HG03439 (cell line): ENCODE measurements around the gene STH.

Source experiments
- ATAC-seq: cut with Tn5 transposase; IDR thresholded peaks from one replicate; pipeline ENCODE4 v1.9.1; 2021; ENCODE audit warnings: mild to moderate bottlenecking, moderate library complexity; ENCODE audit not compliant: unreplicated experiment

The STH gene

DNA sequence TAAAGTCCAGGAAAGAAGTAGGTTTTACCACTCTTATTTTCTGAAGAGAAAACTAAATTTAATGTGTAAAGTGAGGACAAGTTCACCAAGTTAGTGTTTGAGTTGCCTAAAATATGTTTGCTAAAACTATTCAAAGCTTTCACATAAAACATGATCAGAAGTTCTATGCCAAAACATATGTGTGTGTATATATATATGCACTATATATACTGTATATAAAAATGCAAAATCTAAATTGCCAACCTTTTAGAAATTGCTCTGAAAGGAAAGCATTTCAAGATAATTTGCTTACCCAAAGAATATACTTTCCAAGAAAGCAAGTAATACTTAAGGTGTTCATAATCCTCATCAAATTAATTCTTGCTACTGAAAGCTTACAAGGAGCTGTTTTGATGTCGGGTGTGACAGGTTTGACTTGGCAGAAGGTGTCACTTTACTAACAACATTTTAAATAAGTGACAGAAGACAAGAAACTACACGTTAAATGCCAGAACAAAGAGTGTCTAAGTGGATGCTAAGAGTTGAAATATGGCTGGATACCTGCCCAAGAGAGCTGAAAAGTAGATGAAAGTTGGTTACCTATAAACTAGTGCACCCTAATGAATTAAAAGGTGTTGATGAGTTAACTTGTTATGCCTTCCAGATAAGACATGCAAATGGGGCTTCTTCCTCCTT, 32.3 kb upstream of the STH start:
- no peak for ATAC-seq

DNA sequence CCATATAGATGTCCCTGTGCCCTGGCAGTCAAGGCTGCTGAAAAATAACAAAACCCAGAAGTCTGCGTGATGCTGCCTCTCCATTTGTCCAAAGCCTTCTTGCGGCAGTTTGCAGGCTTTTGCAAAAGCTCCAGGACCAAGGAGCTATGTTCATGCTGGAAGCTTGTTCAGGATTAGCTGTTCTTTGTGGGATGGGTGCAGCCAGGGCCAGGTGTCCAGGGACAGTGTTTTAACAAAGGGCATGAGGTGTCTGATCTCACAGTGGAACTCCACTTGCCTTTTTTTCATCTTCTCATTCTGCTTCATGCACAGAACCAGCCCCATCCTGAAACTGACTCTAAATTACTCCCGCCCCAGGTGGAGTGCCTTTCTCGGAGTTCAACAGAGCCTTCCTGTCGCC, 31.7 kb upstream of the STH start:
- ATAC-seq = no peak

DNA sequence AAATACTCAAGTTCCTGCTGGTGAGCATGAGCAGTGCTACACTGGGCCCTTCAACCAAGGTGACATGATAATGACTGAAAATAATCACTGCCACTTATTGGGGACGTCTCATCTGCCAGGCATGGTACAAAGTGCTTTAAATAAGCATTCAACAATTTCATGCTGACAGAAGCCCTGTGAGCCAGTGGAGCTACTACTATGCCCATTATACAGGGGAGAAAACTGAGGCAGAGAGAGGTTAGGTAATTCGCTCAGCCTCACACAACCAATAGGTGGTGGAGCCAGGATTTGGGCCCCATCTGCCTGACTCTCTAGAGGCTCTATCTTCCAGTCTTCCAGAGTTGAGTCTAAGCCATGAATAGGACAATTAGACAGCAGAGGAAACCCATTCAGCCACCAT, 30.3 kb upstream of the STH start:
- no peak for ATAC-seq

DNA sequence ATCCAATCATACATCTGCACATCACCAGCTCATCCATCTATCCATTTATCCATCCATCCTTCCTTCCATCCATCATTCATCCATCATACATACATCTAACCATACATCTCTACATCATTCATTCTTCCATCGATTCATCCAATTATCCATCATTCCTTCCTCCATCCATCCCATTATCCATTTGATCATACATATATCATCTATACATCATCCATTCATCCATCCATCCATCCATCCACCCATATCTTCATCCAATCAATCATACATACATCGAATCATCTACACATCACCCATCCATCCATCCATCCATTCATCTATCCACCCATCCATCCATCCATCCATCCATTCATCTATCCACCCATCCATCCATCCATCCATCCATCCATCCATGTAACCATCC, 29.3 kb upstream of the STH start:
- no peak for ATAC-seq

DNA sequence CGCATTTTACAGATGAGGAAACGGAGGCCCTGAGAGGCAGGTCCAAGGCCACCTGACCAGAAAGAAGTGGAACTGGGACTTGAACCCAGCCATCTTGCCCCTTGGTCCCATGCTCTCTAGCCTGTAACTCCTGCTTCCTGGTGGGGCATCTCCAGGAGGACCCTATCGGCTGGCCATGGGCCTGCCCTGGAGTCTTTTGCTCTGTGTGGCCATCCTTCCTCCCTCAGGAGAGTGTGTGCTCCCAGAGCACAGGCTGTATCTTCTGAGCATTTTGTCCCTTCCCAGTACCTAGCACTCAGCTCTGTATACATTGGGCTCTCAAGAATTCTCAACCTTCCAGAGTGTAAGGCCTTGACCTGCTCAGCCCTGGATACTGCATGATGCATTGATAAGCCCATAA, 28.4 kb upstream of the STH start:
- no peak for ATAC-seq

DNA sequence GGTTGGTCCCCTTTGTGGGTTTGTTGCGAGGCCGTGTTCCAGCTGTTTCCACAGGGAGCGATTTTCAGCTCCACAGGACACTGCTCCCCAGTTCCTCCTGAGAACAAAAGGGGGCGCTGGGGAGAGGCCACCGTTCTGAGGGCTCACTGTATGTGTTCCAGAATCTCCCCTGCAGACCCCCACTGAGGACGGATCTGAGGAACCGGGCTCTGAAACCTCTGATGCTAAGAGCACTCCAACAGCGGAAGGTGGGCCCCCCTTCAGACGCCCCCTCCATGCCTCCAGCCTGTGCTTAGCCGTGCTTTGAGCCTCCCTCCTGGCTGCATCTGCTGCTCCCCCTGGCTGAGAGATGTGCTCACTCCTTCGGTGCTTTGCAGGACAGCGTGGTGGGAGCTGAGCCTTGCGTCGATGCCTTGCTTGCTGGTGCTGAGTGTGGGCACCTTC, 27.3 kb upstream of the STH start:
- ATAC-seq = no peak

DNA sequence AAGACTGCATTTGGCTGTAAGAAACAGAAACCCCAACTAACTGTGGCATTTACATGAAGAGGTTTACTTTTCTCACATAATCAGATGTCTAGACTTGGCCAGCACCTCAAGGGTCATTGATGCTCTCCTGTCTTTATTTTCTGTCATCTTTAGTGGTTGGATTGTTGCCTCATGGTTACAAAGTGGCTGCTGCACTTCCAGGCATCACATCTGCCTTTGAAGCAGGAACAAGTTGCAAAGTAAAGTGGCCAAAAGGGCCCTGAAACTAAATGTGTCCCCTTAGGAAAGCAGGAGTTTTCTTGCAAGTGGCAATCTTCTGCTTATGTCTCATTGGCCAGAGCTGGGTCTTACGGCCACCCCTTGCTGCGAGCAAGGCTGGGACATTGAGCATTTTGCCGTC, 26.5 kb upstream of the STH start:
- no peak for ATAC-seq

DNA sequence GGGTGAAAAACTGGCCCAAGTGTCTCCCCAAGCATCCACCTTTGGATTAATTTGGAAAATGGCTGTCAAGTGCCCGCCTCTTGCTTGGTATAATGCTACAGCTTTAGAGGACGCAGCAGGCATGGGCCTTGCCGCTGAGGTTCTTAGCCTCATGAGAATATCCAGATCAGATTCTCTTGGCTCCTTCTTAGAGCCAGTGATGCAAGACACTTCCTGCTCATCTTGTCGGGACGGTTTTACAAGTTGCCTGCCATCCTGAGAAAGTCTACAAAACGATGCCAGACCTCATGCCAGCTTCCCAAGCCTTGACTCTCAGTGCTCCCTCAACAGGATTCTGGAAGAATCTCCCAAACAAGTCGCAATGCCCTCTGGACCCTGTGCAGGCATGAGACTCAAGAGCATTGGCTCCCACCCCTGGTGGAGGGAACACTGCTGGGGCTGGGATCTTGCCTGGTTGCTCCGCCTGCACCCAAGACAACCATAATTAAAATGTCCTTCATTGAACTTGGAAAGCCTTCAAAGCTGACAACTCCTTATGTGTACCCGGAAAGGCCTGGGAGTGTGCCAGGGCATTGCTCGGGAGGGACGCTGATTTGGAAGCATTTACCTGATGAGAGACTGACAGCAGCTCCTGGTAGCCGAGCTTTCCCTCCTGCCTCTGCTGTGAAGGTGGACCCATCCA, 25.8 kb upstream of the STH start:
- ATAC-seq = no peak

DNA sequence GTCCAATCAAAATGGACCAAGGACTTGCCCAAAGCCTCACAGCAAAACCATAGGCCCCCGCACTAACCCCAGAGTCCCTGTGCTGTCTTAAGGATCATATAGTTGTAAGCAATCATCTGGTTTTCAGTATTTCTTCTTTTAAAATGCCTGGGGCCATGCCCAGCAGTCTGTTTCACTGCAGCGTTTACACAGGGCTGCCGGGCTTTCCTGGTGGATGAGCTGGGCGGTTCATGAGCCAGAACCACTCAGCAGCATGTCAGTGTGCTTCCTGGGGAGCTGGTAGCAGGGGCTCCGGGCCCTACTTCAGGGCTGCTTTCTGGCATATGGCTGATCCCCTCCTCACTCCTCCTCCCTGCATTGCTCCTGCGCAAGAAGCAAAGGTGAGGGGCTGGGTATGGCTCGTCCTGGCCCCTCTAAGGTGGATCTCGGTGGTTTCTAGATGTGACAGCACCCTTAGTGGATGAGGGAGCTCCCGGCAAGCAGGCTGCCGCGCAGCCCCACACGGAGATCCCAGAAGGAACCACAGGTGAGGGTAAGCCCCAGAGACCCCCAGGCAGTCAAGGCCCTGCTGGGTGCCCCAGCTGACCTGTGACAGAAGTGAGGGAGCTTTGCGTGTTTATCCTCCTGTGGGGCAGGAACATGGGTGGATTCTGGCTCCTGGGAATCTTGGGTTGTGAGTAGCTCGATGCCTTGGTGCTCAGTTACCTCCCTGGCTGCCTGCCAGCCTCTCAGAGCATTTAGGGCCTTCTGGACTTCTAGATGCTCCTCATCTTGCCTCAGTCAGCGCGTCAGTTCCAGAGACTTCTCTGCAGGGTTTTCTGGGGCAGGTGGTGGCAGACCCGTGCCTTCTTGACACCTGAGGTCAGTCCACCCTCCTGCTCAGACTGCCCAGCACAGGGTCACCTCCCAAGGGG, 24.8 kb upstream of the STH start:
- no peak for ATAC-seq

DNA sequence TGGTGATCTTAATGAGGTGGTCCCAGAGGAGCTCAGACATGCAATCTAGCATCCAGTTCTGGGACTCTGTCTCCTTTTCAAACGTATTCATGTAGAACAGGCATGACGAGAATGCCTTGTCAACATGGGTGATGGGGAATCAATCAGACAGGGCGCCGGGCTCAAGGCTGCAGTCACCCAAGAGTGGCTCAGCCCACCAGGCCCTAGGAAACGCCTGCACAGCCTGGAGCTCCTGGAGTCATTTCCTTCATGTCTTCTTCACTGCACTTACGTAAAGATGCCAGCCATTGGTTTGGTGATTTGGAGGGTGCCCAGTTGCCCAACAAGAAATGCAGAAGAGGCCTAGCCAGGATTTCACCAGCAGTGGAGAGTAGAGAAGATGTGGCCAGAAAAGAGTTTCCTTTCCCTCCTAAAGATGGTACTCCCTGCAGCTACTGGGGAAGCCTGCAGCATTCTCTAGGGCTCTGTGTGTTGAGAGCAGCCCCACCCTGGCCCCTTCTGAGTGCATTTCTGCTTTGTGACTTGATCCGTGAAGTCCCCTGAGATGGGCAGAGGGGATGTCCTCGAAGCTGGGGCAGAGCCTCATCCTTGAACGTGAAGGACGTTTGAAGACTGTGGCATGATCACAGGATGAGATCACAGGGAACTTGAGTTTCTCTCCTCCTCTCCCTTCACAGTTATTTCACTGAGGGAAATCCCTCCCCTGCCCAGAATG, 24.0 kb upstream of the STH start:
- no peak for ATAC-seq

DNA sequence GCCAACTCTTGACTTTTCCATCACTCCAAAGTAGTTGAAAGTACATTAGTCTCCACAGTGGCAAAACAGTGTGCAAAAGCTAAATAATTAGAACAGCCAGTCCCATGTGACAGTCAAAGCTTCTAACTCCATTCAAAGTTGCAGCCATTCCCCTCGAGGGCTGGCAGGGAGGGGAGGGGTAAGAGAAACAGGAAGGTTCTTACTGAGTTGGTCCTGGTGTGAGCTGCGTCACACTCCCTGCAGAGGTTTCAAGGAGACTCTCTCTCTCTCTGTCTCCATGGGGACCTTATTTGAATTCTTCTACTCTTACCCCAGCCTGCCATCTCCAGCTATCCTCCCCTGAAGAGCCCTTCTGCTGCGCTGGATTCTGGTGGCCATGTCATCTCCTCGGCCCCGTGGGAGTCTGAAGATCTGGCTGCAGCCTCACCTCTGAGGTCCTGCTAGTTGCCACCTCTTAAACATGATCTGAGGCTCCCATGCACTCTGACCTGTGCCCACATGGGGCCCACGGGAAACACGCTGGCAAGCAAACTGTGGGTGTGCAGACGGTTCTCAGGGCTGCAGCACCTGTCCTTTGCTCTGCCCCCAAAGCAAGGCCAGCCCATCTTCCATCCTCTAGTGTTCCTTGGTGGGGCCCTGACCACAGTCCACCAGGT, 23.3 kb upstream of the STH start:
- ATAC-seq = no peak

DNA sequence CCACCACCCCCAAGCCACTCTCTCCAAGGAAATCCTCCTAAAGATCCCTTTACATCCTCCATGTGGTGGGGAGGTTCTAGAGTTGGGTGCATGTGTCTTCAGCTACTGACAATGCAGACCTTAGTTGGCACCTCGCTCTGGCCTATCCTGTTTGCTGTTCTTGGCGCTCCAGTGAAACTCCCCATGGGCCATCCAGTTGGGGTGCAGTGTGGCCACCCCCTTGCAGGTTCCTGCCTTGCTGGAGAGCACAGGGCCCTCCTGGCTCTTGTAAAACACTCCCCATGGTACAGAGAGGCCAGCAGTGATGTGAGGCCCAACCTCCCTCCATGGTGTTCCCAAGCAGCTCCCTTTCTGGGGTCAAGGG, 22.7 kb upstream of the STH start:
- no peak for ATAC-seq

DNA sequence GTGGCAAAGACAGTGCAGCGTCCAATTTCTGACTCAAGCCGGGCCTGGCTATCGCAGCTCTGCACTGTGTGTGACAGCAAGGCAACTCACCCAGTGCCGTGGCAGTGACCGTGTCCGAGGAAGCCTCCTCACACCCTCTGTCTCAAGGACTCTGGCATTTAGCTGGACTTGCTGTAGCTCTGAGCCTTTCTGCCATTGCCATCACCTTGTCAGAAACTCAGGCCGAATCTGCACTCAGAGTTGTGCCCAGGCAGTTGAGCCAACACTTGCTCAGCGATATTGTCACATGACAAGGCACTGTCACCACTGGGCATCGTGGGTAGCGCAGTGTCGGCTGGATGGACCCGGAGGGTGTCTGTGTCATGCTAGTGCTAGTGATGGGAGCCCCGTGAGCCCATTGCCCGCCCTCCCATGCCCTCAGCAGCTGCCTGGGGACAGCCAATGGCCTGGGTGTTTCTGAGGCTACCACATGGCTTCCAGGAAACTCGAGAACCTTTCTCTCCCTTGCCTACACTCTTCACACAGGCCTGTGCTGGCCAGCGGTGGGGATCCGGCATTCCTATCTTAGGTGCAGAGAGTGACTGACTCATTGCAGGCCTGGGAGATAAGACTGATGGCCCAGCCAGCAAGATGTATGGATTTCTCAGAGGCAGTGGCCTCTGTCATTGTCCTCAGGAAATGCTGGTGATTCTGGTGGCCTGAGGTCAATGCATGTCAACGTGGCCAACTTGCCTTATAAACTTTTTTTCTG, 22.1 kb upstream of the STH start:
- ATAC-seq = no peak

DNA sequence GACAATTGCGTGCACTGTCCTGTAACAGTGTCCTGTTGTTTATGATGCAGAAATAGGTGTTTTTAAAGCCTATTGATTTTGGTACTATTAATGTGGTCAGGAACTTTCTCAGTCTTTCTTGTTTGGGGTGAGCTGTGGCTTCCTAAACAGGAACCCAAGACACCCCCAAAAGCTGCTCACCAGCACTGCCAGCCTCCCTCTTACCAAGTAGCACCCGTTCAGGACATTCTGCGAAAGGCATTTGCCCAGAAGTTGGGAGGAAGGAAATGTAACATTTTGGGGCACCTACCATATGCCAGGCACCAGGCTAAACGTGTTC, 21.6 kb upstream of the STH start:
- no peak for ATAC-seq

DNA sequence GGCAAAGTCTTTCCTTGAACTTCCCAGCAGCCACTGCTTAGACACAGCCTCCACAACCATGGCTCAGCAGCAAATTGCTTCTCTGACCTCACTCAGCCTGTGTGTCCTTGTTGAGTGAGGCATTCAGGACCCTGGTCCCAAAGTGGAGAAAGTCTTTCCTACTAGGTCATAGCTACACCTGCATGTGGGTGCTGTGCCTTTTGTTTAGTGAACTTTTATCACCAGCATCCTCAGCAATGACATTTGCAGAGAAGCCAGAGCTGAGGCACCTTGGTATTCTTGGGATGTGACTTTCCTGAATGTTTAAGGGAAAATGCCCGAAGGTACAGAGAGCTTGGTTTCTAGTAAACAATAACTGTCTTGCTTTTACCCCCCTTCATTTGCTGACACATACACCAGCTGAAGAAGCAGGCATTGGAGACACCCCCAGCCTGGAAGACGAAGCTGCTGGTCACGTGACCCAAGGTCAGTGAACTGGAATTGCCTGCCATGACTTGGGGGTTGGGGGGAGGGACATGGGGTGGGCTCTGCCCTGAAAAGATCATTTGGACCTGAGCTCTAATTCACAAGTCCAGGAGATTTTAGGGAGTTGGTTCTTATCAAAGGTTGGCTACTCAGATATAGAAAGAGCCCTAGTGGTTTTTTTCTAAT, 20.9 kb upstream of the STH start:
- no peak for ATAC-seq

DNA sequence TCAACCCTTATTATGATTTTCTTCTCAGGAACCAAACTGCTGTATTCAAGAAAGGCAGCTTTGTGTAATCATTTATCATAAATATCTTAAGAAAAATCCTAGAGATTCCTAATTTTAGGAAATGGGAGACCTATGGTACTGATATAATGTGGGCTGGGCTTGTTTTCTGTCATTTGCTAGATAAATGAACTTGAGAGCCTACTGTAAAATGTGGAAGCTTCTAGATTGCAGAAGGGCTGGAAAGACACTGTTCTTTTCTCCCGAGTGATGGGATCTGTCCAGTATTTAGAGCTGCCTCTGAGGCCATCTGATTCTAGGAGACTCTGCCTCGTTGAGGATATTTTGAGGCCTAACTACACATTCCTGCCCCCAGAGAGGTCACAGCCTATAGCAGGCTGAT, 19.9 kb upstream of the STH start:
- no peak for ATAC-seq

DNA sequence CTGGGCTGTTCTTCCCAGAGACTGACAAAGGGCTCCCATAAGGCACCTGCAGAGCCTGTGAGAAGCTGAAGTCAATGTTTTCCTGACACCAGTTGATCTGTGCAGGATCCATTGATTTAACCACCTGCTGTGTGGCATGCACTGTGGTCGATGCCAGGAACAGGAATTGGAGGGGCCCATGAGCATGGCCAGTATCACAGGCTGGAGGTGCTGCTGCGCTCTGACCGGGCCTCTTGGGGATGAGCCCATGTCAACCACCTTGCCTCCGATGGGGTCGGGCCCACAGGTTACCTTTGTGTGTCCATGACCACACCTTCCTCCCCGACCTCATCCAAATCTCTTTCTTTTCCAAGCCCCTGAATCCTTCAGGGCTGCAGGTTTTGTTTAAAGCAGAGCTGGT, 18.2 kb upstream of the STH start:
- no peak for ATAC-seq

DNA sequence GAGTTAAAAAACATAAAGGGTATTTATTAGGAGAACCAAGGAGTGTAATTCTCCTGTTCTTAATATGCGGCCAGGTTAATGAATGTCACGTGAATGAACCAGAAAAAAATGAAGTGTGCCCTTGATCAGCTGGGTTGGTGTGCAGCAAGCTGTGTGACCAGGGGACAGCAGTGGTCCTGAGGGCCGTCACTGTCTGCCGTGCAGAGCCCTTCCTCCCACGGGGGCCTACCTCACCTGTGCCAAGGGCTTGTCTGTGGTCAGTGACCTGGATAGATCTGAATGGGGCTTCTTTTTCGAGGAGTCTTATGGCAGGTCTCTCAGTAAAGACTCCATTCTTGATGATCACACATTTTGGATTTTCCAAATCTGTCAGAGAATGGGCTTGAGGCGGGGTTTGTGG, 17.7 kb upstream of the STH start:
- no peak for ATAC-seq

DNA sequence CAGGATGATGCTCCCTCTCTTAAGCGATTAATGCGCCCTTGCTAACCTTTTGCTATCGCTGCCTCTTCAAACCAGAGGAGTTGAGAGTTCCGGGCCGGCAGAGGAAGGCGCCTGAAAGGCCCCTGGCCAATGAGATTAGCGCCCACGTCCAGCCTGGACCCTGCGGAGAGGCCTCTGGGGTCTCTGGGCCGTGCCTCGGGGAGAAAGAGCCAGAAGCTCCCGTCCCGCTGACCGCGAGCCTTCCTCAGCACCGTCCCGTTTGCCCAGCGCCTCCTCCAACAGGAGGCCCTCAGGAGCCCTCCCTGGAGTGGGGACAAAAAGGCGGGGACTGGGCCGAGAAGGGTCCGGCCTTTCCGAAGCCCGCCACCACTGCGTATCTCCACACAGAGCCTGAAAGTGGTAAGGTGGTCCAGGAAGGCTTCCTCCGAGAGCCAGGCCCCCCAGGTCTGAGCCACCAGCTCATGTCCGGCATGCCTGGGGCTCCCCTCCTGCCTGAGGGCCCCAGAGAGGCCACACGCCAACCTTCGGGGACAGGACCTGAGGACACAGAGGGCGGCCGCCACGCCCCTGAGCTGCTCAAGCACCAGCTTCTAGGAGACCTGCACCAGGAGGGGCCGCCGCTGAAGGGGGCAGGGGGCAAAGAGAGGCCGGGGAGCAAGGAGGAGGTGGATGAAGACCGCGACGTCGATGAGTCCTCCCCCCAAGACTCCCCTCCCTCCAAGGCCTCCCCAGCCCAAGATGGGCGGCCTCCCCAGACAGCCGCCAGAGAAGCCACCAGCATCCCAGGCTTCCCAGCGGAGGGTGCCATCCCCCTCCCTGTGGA, 16.0 kb upstream of the STH start:
- ATAC-seq = no peak
